ENCODE data around the gene HEXB. TPM values are rescaled to one million over a fixed set of nuclear protein-coding genes. Genes with fewer than 3 reads are reported as not detected.

HEXB gene
- total RNA-seq = 100 to 1,000 TPM; 212 to 262 TPM

GRCh38 chr5:74684900-74685851, at the start of gene HEXB:
HEXB (plus strand) TSS chr5:74685233; CDS start chr5:74685261, 28 bp downstream.

GRCh38 chr5:74640450-74640953, 44.5 kb upstream of the HEXB start, which contains the start of gene ENC1:
ENC1 (minus strand) TSS chr5:74640728; CDS start chr5:74636485, 4,243 bp downstream.

GRCh38 chr5:74766849-74767578, 82.0 kb downstream of the HEXB start, which contains the start of the genes GFM2 and NSA2:
GFM2 (minus strand) TSS chr5:74767117; CDS start chr5:74763742, 3,375 bp downstream.
NSA2 (plus strand) TSS chr5:74767249; CDS start chr5:74767361, 112 bp downstream.

Small RNAs within 50 kb of the gene (small RNA-seq; reads per million reads assigned to genes)
- 0 reads per million in 2 donors for gene RNU6-658P

Other genes starting within 250 kb of the HEXB start
- gene ENC1, start 44.5 kb upstream of the HEXB start, total RNA-seq = 100 to 1,000 TPM in 1 of 2 donors, 10 to 100 TPM in 1; 28.6 to 159 TPM
- 10 to 100 TPM; 46.8 to 58.6 TPM for gene GFM2, start 81.9 kb downstream of the HEXB start, total RNA-seq
- gene NSA2, start 82.0 kb downstream of the HEXB start, total RNA-seq = 10 to 100 TPM; 44.7 to 66.3 TPM
- 1 to 10 TPM in 1 of 2 donors, under 1 TPM in 1; 1.00 to 2.1 TPM for gene FAM169A, start 181.2 kb downstream of the HEXB start, total RNA-seq

Data from melanocyte of skin (primary cell).